ENCODE measurements around the gene ZC3H11A. TPM values are rescaled to one million over a fixed set of nuclear protein-coding genes. Genes with fewer than 3 reads are reported as not detected.

Gene ZC3H11A
- total RNA-seq (2012; rRNA removed) (66.5 and 106 TPM in 2 replicates), polyA plus RNA-seq (2012; rRNA removed) (43.6 and 52.1 TPM in 2 replicates), Bru-seq, nascent RNA (percentile 64 among the genes with signal in this experiment), BruChase-seq, experiment 1, labeled RNA remaining after a 6-hour chase (percentile 98 among the genes with signal in this experiment), BruChase-seq, experiment 2, labeled RNA remaining after a 2-hour chase (percentile 98 among the genes with signal in this experiment)
- 12.2 and 19.4 TPM in 2 replicates for polyA plus RNA-seq (2012; cell fraction: cytosol; rRNA removed)
- polyA plus RNA-seq (2012; cell fraction: nucleus; rRNA removed; ENCODE audit: low replicate concordance) = 28.0 and 118 TPM in 2 replicates
- long read RNA-seq, partial matches to known transcripts = 16 of 26 reads
- long read RNA-seq, other reads (novel, unspliced or antisense) = 9 of 26 reads

- in situ Hi-C loops (cut with MboI; ENCODE audit: low sequenced_read_pairs) (no loop called here), intact Hi-C loops (cut with micrococcal nuclease) (loop anchor here (1.0 to 5.0 kb wide), 2 partner anchors 44 to 238 kb away; no protein-coding TSS in a partner anchor), dilution Hi-C loops (cut with HindIII; ENCODE audit: low sequenced_read_pairs, unreplicated experiment) (no loop called here)
- Histone ChIP-seq H2BK15ac (ENCODE audit: low read depth, low read length) (no peak within 1 kb of the TSS; the same call in 2 of the 3 replicates), H3K23ac (ENCODE audit: low read depth, low read length) (peak within 1 kb of the TSS; percentile 91), H3K9ac (ENCODE audit: low read depth, low read length) (peak within 1 kb of the TSS; percentile 85), H4K91ac (ENCODE audit: insufficient read depth, low read depth, low read length) (peak within 1 kb of the TSS; percentile 93), H2BK120ac (ENCODE audit: low read depth, low read length) (peak within 1 kb of the TSS; percentile 87), H3K14ac (replicated peaks; ENCODE audit: low read depth, low read length) (peak within 1 kb of the TSS; percentile 100), H3K4me3 (ENCODE audit: insufficient read depth, low read depth, low read length) (peak within 1 kb of the TSS; percentile 86), H4K5ac (ENCODE audit: low read depth, low read length) (peak within 1 kb of the TSS; percentile 24), H4K20me1 (ENCODE audit: insufficient read depth, low read length) (peaks cover 44% of the 10 kb centered on the region), H3K9me3 (ENCODE audit: control insufficient read depth, insufficient read depth, low read length) (peaks cover 2% of the 10 kb centered on the region; the same call in 1 of the 2 replicates), H3K9me1 (ENCODE audit: insufficient read depth, low read length) (peaks cover 10% of the 10 kb centered on the region), H3K27me3 (ENCODE audit: control insufficient read depth, insufficient read depth, low read length) (no peaks in the 10 kb centered on the region), H2BK20ac (ENCODE audit: low read depth, low read length) (peak within 1 kb of the TSS; percentile 46; the same call in 1 of the 2 replicates), H3K4ac (ENCODE audit: low read depth, low read length) (peak within 1 kb of the TSS; percentile 95), H3K36me3 (ENCODE audit: control insufficient read depth, insufficient read depth, low read length) (peaks cover 14% of the 10 kb centered on the region), H4K8ac (ENCODE audit: low read depth in 2 of 2, low read length in 2 of 2) (peak within 1 kb of the TSS; percentile 35 to 97; a peak in 3 of 4 replicates), H2AK9ac (replicated peaks; ENCODE audit: low read depth, low read length, poor library complexity) (peak within 1 kb of the TSS; percentile 89), H2AK5ac (ENCODE audit: low read depth, low read length) (peak within 1 kb of the TSS; percentile 92), H3K56ac (ENCODE audit: extremely low read depth, insufficient read depth, low read length) (peak within 1 kb of the TSS; percentile 93), H3K4me1 (ENCODE audit: control insufficient read depth, insufficient read depth, low read length) (peaks cover 12% of the 10 kb centered on the region), H3K27ac (ENCODE audit: insufficient read depth, low read length) (peak within 1 kb of the TSS; percentile 81), H3K79me1 (ENCODE audit: low read depth in 1 of 2, low read length in 2 of 2) (peaks cover 10 to 44% of the 10 kb centered on the region in 2 experiments; a peak in 3 of 4 replicates), H2AFZ (replicated peaks; ENCODE audit: low read length, poor library complexity) (peak within 1 kb of the TSS; percentile 72), H3K4me2 (ENCODE audit: low read depth, low read length) (peak within 1 kb of the TSS; percentile 91), H2BK5ac (ENCODE audit: low read depth, low read length, poor library complexity, severe bottlenecking) (peak within 1 kb of the TSS; percentile 83), H3K18ac (ENCODE audit: low read depth, low read length) (peak within 1 kb of the TSS; percentile 72)
- WGBS, 2 experiments (ENCODE audit: extremely low coverage in 2 of 2, insufficient read length in 1 of 2) = 1% methylated on average over 14 of the region's 59 CpGs; no CpG with 5 or more reads in 1 of the 2 experiments
- DNase-seq (peak; percentile 98), ATAC-seq (ENCODE audit: low read depth) (peak; percentile 97)
- TF ChIP-seq CEBPB (IDR thresholded peaks at IDR 0.05; ENCODE audit: low read depth, low read length) (no peak), MAFK (IDR thresholded peaks at IDR 0.05; ENCODE audit: low read depth, low read length) (peak; percentile 45; the same call in 1 of the 2 replicates), BHLHE40 (IDR thresholded peaks at IDR 0.05; ENCODE audit: low read depth, low read length) (peak; percentile 96), POLR2A (IDR thresholded peaks at IDR 0.05; ENCODE audit: low read depth, low read length) (peak; percentile 88), RFX5 (IDR thresholded peaks at IDR 0.05; ENCODE audit: low read depth, low read length) (no peak), CTCF (conservative IDR thresholded peaks at IDR 0.05; ENCODE audit: low read depth, low read length) (no peak), MAZ (IDR thresholded peaks at IDR 0.05; ENCODE audit: borderline replicate concordance, low read depth, low read length) (peak; percentile 57; the same call in 1 of the 2 replicates)
- TF ChIP-seq, protein P1, sequence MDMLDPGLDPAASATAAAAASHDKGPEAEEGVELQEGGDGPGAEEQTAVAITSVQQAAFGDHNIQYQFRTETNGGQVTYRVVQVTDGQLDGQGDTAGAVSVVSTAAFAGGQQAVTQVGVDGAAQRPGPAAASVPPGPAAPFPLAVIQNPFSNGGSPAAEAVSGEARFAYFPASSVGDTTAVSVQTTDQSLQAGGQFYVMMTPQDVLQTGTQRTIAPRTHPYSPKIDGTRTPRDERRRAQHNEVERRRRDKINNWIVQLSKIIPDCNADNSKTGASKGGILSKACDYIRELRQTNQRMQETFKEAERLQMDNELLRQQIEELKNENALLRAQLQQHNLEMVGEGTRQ (IDR thresholded peaks at IDR 0.05; ENCODE audit: low read depth, low read length) = peak; percentile 99
- ChIA-PET CTCF (no interaction called here), POLR2A (ENCODE audit: unreplicated experiment) (no interaction called here)
- BruUV-seq (replicated peaks) = no TSS peak
These were observed at the start of gene ZC3H11A, which contains the start of gene ZBED6 for GRCh38 chr1:203795441-203796235. TSS of gene ZC3H11A (plus strand) at chr1:203795623. CDS start at chr1:203817071, 21,448 bp downstream. TSS of gene ZBED6 (plus strand) at chr1:203795623. CDS start at chr1:203797523, 1,900 bp downstream.
